ENCODE measurements around the gene RAB3C. TPM values are rescaled to one million over a fixed set of nuclear protein-coding genes. Genes with fewer than 3 reads are reported as not detected.

RAB3C gene
- total RNA-seq, 1 donor from 2014 or later, result not detected

- TF ChIP-seq CTCF (conservative IDR thresholded peaks at IDR 0.05; ENCODE audit: low read depth, low read length), result no peak
- no peak for DNase-seq (ENCODE audit: low read depth)
- no peak overlapping the region for H3K4me3 ChIP-seq (ENCODE audit: low read depth, low read length)
Measured at GRCh38 chr5:58617241-58617640, 34.4 kb downstream of the RAB3C start.

- no peak for TF ChIP-seq CTCF (conservative IDR thresholded peaks at IDR 0.05; ENCODE audit: low read depth, low read length)
- H3K4me3 ChIP-seq (ENCODE audit: low read depth, low read length), result no peak overlapping the region
- DNase-seq (ENCODE audit: low read depth), result no peak
Measured at GRCh38 chr5:58620336-58620735, 37.5 kb downstream of the RAB3C start.

GRCh38 chr5:58622936-58623871 is 40.3 kb downstream of the RAB3C start:
- TF ChIP-seq CTCF (conservative IDR thresholded peaks at IDR 0.05; ENCODE audit: low read depth, low read length), result no peak
- DNase-seq (ENCODE audit: low read depth), result no peak
- H3K4me3 ChIP-seq (ENCODE audit: low read depth, low read length), result no peak overlapping the region

GRCh38 chr5:58628626-58629025 is 45.8 kb downstream of the RAB3C start:
- no peak for TF ChIP-seq CTCF (conservative IDR thresholded peaks at IDR 0.05; ENCODE audit: low read depth, low read length)
- no peak overlapping the region for H3K4me3 ChIP-seq (ENCODE audit: low read depth, low read length)
- DNase-seq (ENCODE audit: low read depth), result no peak

GRCh38 chr5:58629271-58630159 is 46.6 kb downstream of the RAB3C start:
- H3K4me3 ChIP-seq (ENCODE audit: low read depth, low read length), result no peak overlapping the region
- DNase-seq (ENCODE audit: low read depth), result no peak
- TF ChIP-seq CTCF (conservative IDR thresholded peaks at IDR 0.05; ENCODE audit: low read depth, low read length), result no peak

- DNase-seq (ENCODE audit: low read depth), result no peak
- no peak overlapping the region for H3K4me3 ChIP-seq (ENCODE audit: low read depth, low read length)
- TF ChIP-seq CTCF (conservative IDR thresholded peaks at IDR 0.05; ENCODE audit: low read depth, low read length), result no peak
Measured at GRCh38 chr5:58631895-58632294, 49.0 kb downstream of the RAB3C start.
